ENCODE results near the gene REXO1. TPM values are rescaled to one million over a fixed set of nuclear protein-coding genes. Genes with fewer than 3 reads are reported as not detected.

Gene REXO1
- total RNA-seq, 1 donor from 2014 or later: 14.0 TPM

DNA sequence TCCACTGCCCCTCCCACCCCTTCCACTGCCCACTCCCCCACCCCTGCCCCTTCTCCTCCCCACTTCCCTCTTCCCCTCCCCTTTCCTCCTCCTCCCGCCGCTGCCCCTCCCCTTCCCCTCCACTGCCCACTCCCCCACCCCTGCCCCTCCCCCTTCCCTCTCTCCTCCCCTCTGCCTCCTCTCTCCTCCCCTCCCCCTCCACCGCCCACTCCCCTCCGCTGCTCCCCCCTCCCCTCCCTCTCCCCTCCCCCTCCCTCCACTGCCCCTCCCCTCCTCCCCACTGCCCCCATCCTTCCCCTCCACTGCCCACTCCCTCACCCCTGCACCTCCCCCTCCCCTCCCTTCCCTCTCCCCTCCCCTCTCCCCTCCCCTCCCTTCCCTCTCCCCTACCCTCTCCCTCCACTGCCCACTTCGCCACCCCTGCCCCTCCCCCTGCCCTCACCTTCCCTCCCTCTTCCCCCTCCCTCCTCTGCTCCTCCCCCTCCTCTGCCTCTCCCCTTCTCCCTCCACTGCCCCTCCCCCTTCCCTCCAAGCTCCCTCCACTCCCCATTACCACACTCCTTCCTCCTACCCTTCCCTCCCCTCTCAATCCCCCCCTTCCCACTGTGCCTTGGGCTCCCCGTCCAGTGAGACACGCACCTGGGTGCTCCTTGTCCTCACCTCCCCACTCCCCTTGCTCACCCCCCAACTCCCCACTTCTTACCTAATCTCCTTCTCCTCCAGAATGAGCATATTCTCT lies 58.1 kb downstream of the REXO1 start:
- no peak for DNase-seq (ENCODE audit: low read depth)

DNA sequence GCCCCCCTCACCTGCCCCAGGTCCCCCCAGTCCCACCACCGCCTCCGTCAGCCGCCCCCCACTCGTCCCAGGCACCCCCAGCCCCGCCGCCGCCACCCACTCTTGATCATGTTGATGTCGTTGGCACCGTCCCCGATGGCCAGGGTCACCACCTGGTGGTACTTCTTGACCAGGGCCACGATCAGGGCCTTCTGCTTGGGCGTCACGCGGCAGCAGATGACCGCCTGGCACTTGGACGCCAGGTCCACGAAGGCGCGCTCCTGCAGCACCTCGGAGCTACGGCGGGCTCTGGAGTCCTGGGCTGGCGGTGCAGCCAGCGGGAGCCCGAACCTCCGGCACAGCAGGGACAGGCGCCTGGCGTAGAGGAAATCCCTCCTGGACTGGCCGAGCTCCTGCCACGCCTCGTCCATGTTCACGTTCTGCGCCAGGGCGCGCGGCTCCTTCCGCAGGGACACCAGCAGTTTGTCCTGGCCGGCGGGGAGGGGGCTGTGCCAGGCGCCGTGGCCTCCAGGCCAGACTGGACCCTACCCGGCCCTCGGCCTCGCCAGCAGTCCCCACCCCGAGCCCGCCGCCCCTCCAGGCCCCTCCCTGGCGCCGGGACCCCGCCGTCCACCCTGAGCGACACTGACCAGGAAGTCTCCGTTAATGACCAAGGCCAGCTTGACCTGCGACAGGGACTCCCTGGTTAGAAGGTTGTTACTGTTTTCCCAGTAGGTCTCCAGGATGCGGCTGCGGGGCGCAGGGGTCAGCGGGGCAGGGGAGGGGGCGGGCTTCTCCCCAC lies 58.8 kb downstream of the REXO1 start:
- DNase-seq (ENCODE audit: low read depth): no peak

DNA sequence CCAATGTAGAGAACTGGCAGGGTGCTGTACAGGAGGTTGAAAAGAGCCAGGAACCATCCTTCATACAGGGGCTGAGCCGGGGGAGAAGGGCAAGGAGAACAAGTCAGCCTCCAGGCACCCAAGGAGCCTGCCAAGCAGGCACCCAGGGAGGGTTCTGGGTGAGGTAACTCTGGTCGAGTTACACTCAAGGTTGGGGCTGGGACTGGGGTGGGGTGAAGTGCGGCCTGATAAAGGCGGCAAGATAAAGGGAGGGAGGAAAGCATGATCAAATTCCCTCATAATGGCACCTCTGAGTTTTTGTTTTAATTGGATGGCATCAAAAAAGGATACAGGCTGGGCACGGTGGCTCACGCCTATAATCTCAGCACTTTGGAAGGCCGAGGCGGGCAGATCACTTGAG lies 61.2 kb downstream of the REXO1 start:
- DNase-seq (ENCODE audit: low read depth): no peak

DNA sequence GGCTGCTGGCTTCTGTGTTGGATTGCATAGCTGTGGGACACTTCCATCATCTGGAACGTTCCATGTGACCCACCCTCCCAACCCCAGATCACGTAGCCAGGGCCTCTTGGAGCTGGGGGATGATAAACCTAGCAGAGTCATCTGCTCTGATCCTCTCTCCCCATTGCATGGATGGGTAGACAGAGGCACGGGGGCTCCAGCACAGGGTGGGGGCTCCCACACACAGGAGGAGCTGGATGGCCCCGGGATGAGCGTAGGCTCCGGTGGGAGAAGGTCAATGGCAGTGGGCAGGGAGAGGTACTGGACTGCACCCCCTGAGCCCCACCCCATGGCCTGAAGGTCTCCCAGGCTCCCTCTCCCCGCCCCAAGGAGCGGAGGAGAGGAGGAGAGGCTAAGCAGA lies 61.6 kb downstream of the REXO1 start:
- DNase-seq (ENCODE audit: low read depth): no peak

DNA sequence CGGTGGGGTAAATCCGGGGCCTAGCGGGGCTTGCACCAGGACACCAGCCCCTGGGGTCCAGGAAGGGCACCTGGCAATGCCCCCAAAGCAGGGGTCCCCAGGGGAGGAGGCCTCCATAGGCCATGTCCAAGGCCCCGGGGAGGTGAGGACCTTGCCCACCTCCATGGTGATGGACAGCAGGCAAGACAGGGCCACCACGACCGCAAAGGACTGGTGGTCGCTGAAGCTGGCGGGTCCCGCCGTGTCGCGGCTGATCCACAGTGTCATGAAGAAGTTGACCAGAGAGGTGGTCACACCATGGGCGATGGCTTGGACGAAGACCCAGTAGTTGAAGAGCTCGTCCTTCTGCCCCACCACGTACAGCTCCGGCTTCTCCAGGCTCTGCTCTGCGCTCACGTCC lies 63.0 kb downstream of the REXO1 start:
- no peak for DNase-seq (ENCODE audit: low read depth)

DNA sequence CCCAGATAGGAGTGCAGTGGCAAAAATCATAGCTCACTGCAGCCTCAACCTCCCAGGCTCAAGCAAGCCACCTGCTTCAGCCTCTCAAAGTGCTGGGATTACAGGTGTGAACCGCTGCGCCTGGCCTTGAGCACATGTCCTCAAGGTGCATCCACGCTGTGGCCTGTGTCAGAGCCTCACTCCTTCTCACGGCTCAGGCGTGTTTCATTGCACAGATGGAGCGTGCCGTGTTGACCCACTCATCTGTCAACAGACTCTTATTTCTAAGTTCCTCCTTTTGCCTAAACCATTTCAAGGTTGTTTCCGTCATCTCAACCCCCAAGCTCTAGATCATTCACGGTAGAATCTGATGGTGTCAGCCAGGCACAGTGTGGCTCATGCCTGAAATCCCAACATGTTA lies 64.4 kb downstream of the REXO1 start:
- no peak for DNase-seq (ENCODE audit: low read depth)

DNA sequence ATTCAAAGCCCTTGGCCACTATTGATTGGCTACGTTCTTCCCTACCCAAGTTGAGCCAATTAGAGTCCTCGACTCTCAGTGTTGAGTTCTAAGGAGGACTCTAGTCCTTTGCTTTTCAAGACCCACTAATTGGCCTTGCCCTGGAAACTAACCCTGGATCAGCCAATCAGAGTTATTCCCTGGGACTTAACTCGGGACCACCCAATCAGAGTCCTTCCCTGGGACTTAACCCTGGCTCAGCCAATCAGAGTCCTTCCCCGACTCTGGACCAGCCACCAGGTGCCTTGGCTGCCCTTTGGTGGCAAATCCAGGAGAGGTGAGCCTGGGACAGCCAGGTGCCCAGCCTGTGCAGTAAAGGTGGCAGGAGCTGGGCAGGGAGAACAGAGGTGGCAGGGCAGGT lies 64.9 kb downstream of the REXO1 start:
- no peak for DNase-seq (ENCODE audit: low read depth)

DNA sequence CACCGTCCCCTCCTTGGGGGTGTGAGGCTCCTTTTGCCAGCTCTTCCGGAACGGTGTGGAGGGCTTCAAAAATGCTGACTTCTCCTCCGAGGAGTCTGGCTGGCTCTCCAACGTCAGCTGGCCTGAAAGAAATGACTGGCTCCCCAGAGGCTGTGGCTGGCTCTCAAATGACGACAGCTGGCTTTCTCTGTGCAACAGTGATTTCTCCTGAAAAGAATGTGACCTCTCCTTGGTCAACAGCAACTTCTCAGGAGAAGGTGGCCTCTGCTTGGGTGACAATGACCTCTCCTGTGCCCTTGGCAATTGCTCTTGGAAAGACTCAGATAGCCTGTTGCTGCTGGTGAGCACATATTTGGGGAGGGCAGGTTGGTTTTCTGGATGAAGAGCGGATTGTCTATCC lies 65.8 kb downstream of the REXO1 start:
- no peak for DNase-seq (ENCODE audit: low read depth)

DNA sequence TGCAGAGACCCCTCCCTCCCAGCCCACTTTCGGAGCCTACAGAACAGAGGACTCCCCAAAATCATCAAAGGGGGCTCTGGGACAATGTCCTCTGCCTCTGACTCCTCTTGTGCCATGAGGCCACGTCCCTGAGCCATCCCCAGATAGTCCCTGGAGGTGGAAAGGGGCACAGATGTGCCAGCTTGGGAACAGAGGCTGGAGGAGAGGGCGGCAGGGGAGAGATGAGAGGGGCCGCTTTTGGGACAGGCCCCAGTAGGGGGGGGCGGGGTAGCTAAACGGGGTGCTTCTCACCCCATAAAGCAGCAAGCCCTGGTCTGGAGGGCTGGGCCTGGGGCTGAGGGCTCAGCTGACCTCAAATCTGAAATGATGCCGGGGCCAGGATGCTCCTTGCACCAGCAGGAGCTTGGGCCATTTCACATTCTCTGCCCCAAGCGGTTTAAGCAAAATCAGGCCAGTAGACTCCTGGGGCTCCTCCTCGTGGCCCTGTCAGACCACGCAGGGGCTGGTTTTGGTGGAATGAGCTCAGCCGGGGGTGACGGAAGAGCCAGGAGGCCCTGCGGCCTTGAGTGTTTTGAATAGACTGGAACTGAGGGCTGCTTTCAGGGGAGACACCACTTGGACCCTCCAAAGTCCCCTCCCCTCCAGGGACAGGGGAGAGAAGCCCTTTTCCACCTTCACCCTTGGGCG lies 67.9 kb downstream of the REXO1 start:
- DNase-seq (ENCODE audit: low read depth): peak; percentile 3

DNA sequence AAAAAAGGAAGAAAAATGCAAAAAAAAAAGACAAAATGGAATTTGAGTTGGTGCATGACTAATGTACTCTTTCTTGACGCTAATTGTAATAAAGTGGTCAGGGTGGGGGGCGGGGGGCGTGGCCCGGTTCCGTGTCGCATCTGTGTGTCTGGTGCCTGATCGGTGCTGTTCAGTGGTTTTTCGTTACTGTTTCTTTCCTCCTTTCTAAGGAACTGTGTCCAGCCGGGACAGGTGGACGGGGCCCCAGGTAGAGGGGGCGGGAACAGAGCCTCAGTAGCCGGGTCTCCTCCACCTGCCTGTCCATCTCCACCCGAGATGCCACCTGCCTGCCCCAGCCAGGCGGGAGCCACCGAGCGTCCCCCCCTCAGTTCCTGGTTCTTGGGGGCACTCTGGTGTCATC lies 68.7 kb downstream of the REXO1 start:
- no peak for DNase-seq (ENCODE audit: low read depth)

DNA sequence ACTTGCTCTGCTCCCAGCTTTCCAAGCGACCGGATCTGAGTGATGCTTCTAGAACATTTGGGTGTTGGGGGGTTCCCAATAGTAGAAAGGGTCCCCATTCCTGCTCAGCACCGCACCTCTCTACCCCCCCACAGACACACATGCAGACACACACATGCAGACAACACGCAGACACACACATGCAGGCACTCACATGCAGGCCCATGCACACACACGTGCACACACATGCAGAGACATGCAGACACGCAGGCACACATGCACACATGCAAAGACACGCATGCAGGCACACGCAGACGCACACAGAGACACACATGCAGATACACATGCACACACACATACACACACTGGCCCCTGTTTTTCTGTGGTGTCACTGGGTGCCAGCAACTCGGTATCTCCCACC lies 71.1 kb downstream of the REXO1 start:
- DNase-seq (ENCODE audit: low read depth): no peak

DNA sequence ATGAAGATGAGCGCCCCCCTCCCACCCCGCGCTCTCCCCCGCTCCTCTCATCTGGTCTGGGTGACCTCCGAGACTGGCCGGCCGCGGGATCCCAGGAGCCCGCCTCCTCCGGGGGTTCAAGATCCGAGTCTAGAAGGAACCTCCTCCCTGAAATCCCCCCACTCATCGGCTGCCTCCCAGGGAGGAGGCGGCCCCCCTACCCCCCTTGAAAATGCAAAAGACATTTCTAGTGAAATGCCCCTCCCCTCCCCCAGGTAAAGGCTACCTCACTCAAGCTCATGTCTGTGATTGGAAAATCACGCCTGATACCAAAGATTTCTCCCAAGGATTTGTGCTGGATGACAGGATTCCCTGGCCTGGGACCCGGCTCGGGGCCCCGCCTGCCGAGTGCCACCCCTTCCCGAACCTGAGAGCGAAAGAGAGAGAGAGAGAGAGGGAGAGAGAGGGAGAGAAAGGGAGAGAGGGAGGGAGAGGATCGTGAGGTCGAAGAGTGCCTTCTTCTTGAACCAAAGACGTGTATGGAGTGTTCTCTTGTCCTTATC lies 71.6 kb downstream of the REXO1 start:
- DNase-seq (ENCODE audit: low read depth): no peak

DNA sequence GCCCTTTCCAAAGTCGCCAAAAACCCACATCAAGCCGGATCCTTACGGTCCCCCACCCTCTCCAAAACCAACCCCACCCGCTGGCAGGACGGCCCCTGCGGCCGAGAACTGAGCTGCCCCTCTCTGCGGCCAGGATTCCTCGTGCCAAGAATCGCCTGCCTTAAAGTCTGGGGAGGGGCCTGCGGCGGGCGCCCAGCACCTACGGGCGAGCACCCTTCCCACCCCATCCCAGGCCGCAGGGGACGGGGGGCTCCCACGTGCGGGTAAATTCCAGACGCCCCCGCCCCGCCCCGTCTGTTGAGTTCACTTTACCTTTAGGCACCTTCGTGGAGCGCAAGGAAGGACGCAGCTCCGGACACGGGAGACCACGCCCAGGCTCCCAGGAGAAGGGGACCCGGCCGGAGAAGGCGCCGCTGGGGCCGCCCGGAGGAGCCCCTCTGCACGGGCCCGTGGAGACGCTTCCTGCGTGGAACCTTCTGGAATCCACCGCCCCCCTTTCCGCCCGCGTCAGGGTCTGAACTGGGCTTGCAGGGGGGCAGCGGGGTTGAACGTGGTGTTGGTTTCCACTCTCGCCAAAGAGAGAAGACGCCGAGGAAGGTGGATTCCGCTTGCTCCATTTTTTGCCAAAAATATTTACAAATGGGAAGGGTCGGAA lies 72.2 kb downstream of the REXO1 start:
- no peak for DNase-seq (ENCODE audit: low read depth)

DNA sequence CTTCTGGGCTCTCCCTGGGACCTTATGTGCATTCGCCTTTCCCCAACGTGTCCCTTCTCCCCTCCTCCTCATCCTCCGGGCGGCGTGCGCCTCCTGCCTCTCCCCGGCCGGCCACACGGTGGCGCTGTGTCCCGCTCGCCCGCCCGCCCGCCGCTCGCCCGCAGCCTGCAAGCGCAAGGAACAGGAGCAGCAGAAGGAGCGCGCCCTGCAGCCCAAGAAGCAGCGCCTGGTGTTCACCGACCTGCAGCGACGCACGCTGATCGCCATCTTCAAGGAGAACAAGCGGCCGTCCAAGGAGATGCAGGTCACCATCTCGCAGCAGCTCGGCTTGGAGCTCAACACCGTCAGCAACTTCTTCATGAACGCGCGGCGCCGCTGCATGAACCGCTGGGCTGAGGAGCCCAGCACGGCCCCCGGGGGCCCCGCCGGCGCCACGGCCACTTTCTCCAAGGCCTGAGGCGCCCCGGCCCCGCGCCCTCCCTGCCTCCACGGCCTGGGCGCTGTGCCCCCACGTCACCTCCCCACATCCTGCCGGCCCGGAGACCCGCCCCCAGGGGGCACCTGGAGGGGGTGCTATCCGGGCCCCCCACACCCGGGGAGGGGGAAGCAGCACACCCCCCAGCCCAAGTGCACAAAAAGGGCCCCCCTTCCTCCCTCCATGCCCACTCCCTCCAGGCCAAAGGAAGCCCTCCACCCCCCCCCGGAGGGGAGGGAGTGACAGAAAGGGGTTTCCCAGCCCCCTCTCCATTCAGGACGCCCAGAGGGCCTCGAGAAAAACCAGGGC lies 73.1 kb downstream of the REXO1 start:
- DNase-seq (ENCODE audit: low read depth): no peak

DNA sequence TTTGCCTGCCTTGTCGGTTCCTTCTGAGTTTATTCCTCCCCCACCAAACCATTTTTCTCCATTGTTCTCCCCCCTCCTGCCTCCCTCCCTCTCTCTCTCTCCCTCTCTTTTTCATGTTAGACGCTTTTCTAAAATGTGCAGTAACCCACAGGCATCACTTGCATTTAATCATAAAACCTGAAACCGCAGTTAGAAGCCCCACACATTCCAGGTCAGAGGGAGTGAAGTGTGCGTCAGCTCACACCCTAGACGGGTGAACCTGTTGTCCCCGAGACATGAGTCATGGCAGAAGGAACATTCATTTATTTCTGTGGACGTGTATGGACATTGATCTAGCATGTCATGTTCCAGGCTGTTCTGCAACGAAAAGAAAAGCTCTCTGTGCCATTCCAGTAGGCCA lies 75.1 kb downstream of the REXO1 start:
- DNase-seq (ENCODE audit: low read depth): peak; percentile 94

DNA sequence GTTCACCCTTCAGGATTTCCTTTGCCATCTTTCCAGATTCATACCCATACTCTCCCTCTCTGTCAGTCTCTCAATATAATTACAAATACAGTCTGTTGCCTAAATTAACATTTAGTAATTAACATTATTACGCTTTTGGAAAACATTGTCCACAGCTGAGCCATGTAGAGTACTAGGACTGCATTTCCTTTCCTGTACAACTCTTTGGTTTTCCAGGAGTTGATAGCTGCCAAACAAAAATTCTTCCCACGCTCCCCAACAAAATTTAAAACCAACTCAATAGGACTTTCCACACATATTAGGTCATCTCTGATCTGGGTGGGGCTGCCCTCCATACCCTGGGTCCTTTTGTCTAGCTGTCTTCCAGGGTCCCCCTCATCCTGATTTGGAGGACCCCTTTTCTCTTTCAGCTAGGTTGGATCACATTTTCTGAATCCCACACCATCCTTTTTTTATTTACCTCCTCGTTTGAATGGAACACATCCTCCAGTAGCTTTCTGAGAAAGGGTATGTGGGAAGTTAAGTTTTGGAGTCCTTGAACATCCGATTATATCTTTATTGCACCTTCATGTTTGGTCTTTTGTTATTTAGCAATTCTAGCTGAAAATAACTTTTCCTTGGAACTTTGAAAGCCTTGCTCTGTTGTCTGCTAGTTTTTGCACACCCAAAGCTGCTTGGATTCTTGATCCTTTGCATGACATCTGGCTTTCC lies 77.3 kb downstream of the REXO1 start:
- no peak for DNase-seq (ENCODE audit: low read depth)

DNA sequence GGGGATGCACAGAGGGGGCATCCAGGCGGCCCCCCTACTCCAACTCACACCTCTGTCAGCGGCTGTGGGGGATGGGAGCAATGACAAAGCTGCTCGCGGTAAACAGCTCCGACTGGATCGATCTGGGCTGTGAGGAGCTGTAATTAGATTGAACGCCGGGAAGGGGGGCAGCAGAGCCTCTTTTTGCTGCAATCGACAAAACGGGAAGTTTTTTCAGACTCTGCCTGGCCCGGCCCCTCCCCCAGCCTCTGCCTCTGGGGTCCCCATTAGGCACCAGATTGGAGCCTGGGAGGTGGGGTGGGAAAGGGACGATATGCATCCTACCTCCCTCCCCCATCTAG lies 78.7 kb downstream of the REXO1 start:
- DNase-seq (ENCODE audit: low read depth): no peak

DNA sequence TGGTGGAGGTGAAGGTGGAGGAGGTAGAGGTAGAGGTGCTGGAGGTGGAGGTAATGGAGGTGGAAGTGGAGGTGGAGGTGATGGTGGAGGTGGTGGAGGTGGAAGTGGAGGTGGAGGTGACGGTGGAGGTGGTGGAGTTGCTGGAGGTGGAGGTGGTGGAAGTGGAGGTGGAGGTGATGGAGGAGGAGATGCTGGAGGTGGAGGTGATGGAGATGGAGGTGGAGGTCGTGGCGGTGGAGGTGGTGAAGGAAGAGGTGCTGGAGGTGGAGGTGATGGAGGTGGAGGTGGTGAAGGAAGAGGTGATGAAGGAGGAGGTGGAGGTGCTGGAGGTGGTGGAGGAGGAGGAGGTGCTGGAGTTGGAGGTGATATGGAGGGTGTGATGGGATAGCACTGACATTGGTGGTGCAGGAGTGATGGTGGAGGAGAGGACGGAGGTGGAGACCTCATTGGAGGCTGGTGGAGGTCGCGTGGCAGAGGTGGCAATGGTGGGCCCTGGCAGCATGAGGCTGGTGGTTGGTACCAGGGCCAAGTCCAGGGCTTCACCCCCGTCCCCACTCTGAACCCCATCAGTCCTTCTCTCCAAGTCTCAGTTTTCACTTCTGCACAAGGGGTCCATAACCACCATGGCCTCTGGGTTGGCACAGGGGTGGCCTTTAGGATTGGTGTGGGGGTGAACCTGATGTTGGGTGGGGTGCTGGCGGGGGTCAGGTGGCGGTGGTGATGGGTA lies 79.2 kb downstream of the REXO1 start:
- DNase-seq (ENCODE audit: low read depth): no peak

DNA sequence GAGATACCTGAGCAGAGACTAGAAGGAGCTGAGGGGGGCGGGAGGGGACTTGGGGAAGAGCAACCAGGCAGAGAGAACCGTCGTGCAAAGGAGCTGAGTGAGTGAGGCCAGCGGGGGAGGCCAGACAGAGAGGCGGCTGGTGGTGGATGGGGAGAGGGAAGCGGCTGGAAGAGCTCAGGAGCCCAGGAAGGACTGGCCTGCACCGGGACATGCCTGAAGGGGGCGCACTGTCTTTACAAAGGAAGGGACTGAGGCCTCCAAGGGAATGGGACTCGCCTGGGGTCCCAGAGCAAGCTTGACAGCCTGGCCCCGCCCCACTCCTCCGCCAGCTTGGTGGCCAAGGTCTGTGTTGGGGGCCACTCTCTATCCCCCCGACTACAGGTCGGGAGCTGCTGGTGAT lies 80.0 kb downstream of the REXO1 start:
- peak; percentile 4 for DNase-seq (ENCODE audit: low read depth)

DNA sequence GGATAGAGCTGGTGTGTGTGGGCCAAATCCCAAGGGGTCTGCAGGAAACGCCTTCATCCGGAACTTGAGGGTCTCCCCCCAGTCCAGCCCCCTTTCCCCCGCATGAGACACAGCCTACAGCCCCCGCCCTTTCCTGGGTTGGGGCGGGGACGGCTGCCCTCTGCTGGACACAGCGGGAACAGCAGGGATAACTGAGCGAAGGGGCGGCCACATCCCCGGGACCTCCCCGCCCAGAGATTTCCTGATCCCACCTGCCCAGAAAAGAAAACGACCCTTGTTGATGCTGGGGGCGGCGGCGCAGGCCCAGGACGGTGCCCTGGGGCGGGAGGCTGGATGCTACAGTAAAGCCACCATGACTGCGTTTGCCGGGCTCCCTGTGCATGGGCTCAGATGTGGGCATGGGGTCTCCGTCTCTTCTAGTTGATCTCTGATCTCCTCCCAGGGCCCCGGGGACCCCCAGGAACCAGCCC lies 80.8 kb downstream of the REXO1 start:
- no peak for DNase-seq (ENCODE audit: low read depth)

Data from renal cortical epithelial cell (primary cell).